Measurements from ENCODE around the gene OLAH.
"Not testable (repeated sequence)": the region's sequence is repeated elsewhere in the genome, so short reads cannot be mapped to it uniquely, and the experiment has no call there.

OLAH gene

GRCh38 chr10:15043674-15044073 lies at the start of gene OLAH:
Gene OLAH (plus strand): TSS chr10:15043943. CDS start chr10:15047289, 3,346 bp downstream.
- DNase-seq: no peak

GRCh38 chr10:14995964-14996565 lies 47.7 kb upstream of the OLAH start:
- no peak for DNase-seq

GRCh38 chr10:15013530-15013929 lies 30.2 kb upstream of the OLAH start:
- not testable (repeated sequence) for DNase-seq

GRCh38 chr10:15015451-15015850 lies 28.3 kb upstream of the OLAH start:
- DNase-seq: no peak

- not testable (repeated sequence) for DNase-seq
Measured at GRCh38 chr10:15020966-15021365, 22.8 kb upstream of the OLAH start.

GRCh38 chr10:15023079-15023478 lies 20.7 kb upstream of the OLAH start:
- not testable (repeated sequence) for DNase-seq

DNA sequence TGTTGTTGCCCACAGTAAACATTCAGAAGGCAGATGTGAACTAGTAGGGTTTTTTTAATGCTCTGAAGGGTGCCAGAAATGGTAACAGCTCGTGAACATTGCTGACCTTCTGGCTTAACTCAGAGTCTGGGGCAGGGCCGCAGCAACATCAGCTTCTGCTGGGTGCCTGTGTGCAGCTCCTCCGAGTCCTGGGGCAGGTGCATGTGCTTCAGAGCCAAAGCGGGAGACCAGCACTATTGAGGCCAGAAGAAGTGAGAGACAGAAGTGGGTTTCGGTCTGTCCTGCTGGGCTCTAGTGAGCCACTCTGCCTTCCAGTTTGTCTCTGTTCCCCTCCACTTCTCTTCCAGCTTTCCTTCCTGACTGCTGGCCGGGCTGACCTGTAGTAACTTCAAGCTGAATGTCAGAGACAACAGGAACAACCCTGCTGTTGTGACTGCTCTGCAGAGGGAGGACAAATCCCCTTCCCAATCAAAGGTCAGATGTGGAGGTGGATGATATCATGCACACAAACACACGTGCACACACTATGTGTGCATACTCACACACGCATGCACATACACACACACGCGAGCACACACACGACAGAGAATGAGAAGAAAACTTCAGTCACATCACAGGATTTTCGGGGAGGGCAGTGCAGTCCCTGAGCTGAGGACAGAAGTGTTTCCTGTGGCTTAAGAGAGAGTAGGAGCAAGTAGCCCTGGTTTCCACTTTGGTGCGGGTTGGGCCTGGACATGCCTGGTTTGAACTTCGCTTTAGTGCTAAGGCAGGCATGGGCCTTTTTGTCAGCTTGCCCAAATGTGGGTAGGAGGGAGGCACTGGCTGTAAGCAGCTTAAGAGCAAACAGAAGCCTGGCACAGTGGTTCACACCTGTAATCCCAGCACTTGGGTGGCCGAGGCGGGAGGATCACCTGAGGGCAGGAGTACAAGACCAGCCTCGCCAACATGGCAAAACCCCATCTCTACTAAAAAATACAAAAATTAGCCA lies 19.4 kb upstream of the OLAH start:
- DNase-seq: not testable (repeated sequence)

DNA sequence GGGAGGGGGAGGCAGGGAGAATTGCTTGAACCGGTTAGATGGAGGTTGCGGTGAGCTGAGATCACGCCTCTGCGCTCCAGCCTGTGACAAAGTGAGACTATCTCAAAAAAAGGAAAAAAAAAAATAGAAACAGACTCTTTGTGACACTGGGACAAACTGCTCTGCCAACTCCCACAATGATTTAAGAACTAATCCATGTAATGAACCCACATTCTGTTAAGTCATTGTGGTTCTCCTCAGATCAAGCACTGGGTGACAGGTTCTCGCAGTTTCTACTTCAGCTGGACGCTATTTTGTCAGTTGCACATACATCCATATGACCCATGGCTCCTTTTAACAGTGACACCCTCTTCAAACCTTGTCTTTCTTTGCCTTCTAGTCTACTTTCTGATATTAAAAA lies 18.7 kb upstream of the OLAH start:
- DNase-seq: not testable (repeated sequence)

DNA sequence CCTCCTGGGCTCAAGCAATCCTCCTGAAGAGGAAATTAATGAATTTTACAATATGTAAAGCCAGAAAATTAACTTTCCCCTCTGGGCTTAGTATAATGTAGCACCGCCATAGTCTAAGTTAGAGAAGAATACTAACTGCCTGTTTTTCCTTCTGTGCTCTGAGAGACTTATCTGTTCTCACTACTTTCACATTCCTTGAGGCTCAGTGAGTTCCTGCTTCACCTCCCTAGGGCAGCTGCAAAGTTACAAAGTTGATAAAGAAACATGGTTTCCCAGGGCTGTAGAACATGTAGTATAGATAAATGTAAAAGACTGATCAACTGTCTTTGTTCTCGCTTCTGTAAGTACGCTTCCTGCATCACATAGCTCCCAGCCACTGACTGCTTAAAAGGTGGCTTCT lies 16.0 kb upstream of the OLAH start:
- DNase-seq: no peak

DNA sequence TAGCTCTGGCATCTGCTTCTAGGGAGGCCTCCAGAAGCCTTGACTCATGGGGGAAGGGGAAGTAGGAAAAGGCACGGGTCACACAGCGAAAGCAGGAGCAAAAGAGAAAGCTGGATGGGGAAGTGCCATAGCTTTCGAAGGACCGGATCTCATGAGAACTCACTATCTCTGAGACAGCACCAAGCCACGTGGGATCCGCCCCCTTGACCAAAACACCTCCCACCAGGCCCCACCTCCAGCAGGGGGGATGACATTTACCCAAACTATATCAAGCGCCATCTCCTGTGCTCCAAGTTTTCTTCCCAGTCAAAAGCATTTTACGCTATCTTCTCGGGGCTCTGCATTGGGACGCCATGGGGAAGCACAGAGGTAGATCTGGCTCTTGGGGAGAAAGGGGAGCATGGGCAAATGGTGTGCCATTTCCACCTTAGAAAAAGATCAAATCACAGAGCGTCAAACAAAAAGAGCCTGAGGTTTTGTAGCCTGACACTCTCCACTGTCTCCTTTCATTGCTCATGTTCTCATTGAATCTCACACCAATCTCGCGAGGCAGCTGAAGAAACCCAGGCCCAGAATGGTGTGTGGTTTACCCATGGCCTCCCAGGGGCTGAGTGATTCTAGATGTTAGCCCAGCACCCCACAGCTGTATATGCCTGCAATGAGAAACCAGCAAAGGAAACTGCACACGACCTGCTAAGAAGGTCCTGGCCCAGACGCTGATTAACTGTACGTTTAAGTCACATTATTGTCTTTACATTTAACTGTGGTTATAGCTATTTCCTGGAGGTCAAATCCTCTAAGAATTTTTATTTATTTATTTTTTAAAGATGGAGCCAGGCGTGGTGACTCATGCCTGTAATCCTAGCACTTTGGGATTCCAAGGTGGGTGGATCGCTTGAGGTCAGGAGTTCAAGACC lies 8.1 kb upstream of the OLAH start:
- no peak for DNase-seq

GRCh38 chr10:15037691-15038090 lies 6.1 kb upstream of the OLAH start:
- DNase-seq: no peak

- no peak for DNase-seq
Measured at GRCh38 chr10:15038416-15038815, 5.3 kb upstream of the OLAH start.

- no peak for DNase-seq
Measured at GRCh38 chr10:15045380-15045779, 1.6 kb downstream of the OLAH start.

DNA sequence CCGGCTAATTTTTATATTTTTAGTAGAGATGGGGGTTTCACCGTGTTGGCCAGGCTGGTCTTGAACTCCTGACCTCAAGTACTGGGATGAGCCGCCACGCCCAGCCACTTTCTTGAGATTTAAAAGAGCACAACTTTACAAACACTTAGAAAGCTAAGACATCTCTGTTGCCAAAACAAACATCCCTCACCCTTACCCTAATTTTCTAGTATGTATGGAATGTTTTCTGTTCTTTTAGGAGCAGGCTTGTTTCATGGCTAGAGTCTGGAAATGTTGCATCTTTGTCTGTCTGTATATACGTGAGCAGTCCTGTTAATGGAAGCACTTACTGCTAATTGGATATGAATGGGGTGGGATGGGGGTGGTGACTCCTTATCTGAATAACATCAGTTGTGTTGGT lies 2.9 kb downstream of the OLAH start:
- no peak for DNase-seq

DNA sequence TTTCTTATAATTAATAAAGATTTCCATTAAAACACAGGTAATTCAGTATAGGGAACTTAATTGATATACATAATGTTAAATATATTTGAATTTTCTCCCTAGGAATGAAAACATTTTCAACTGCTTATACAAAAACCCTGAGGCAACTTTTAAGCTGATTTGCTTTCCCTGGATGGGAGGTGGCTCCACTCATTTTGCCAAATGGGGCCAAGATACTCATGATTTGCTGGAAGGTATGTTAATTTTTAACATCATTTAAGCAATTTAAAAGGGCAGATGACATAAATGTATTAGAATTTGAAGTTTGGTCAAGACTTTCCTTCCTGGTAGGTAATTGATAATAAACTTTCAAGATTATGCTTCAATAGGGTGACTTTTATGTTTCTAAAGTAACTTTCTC lies 5.8 kb downstream of the OLAH start:
- DNase-seq: no peak

GRCh38 chr10:15052121-15052520 lies 8.4 kb downstream of the OLAH start:
- DNase-seq: no peak

GRCh38 chr10:15053061-15053460 lies 9.3 kb downstream of the OLAH start:
- DNase-seq: no peak

- no peak for DNase-seq
Measured at GRCh38 chr10:15058689-15059088, 14.9 kb downstream of the OLAH start.

- no peak for DNase-seq
Measured at GRCh38 chr10:15059914-15060313, 16.2 kb downstream of the OLAH start.

GRCh38 chr10:15060638-15061037 lies 16.9 kb downstream of the OLAH start:
- no peak for DNase-seq

GRCh38 chr10:15067154-15067553 lies 23.4 kb downstream of the OLAH start:
- DNase-seq: no peak

- DNase-seq: no peak
Measured at GRCh38 chr10:15068802-15069201, 25.1 kb downstream of the OLAH start.

- no peak for DNase-seq
Measured at GRCh38 chr10:15069230-15069629, 25.5 kb downstream of the OLAH start.

Measured in NCI-H1930 (cell line).